CD4-positive, alpha-beta T cell (primary cell): ENCODE data around the gene LCMT1. TPM values are rescaled to one million over a fixed set of nuclear protein-coding genes. Genes with fewer than 3 reads are reported as not detected.
A peak's percentile ranks its signal among the peaks of the same experiment; 100 is the strongest.

Experiments
- ATAC-seq: fragments of 200-7000 bp; cut with Tn5 transposase; one replicate; pipeline ENCODE4 v1.10.0; 2022; ENCODE audit warnings: mild to moderate bottlenecking; ENCODE audit not compliant: poor library complexity
- CTCF ChIA-PET: fragments of 350-600 bp; sonication (Branson Sonifier 250); formaldehyde crosslinking; loops from one replicate; lab custom pipeline; 2021; ENCODE audit warnings: antibody characterized with exemption, inconsistent platforms; lab: Charles Lee
- POLR2A ChIA-PET: fragments of 350-600 bp; sonication (Branson Sonifier 250); formaldehyde crosslinking; loops from one replicate; lab custom pipeline; 2021; ENCODE audit warnings: antibody characterized with exemption, inconsistent platforms; lab: Charles Lee
- DNase-seq, 14 experiments: peaks; one replicate each; pipeline ENCODE4 v3.0.0-alpha.2; 2013 to 2020; ENCODE audit warnings: mixed read lengths in 2 of 14
- H3K27ac ChIP-seq, 2 donors: one replicate each; pipeline versions ENCODE4 v1.5.1 to v1.7.0; 2013; ENCODE audit warnings: low read length in 2 of 2, low read depth in 1 of 2, mild to moderate bottlenecking in 1 of 2
- H3K27me3 ChIP-seq, 2 experiments: 1 replicate in 1 of 2; 2 replicates in 1 of 2; pipeline versions ENCODE4 v1.6.1 to v1.7.0; 2013; ENCODE audit warnings: low read length in 2 of 2, control low read depth in 1 of 2, mild to moderate bottlenecking in 1 of 2, moderate library complexity in 1 of 2; ENCODE audit not compliant: insufficient read depth in 2 of 2, control insufficient read depth in 1 of 2
- H3K36me3 ChIP-seq: one replicate; pipeline ENCODE4 v1.6.1; 2013; ENCODE audit warnings: low read length, control low read depth; ENCODE audit not compliant: insufficient read depth
- H3K4me1 ChIP-seq: one replicate; pipeline ENCODE4 v1.6.1; 2013; ENCODE audit warnings: low read length, control low read depth; ENCODE audit not compliant: insufficient read depth
- H3K4me3 ChIP-seq: one replicate; pipeline ENCODE4 v1.5.1; 2013; ENCODE audit warnings: mild to moderate bottlenecking, low read length, moderate library complexity
- H3K9me3 ChIP-seq, 2 experiments: 1 replicate in 1 of 2; 2 replicates in 1 of 2; pipeline versions ENCODE4 v1.6.1 to v1.7.0; 2013; ENCODE audit warnings: low read length in 2 of 2, mild to moderate bottlenecking in 2 of 2, control low read depth in 1 of 2, moderate library complexity in 1 of 2; ENCODE audit not compliant: control insufficient read depth in 1 of 2, insufficient read depth in 1 of 2
- H3K27ac Mint-ChIP-seq: one replicate; pipeline ENCODE4 v1.8.0; 2020; ENCODE audit warnings: mixed read lengths
- H3K27me3 Mint-ChIP-seq: one replicate; pipeline ENCODE4 v1.8.0; 2021; ENCODE audit warnings: mixed read lengths
- H3K36me3 Mint-ChIP-seq: one replicate; pipeline ENCODE4 v1.8.0; 2021; ENCODE audit warnings: low read depth, mixed read lengths
- H3K4me1 Mint-ChIP-seq: one replicate; pipeline ENCODE4 v1.8.0; 2021; ENCODE audit warnings: low read depth, mixed read lengths
- H3K4me3 Mint-ChIP-seq: one replicate; pipeline ENCODE4 v1.8.0; 2020; ENCODE audit warnings: mild to moderate bottlenecking, mixed read lengths
- H3K9me3 Mint-ChIP-seq: one replicate; pipeline ENCODE4 v1.8.0; 2020; ENCODE audit warnings: mixed read lengths
- intact Hi-C, 2 experiments: fragments of 100-400 bp; cut with DNase I in 1 of 2; cut with micrococcal nuclease in 1 of 2; formaldehyde crosslinking; loops; one replicate each; pipeline versions ENCODE4 v1.15.1 to v1.9.0; 2023 to 2025; cut with DNase I, micrococcal nuclease
- total RNA-seq, 174 experiments: library from RNA in 2 of 174; stranded (reverse) in 2 of 174; gene quantifications; one replicate each; pipeline ENCODE4 v1.2.3 and lab custom pipeline; 2021 to 2026
- TF ChIP-seq, protein P1 (sequence below): fragments of 200-600 bp; IDR thresholded peaks from one replicate; pipeline ENCODE4 v1.8.0; 2022; ENCODE audit warnings: antibody characterized with exemption, mild to moderate bottlenecking

The LCMT1 gene
- total RNA-seq, 2 experiments from 2014 or later = 22.5 to 28.2 TPM

DNA sequence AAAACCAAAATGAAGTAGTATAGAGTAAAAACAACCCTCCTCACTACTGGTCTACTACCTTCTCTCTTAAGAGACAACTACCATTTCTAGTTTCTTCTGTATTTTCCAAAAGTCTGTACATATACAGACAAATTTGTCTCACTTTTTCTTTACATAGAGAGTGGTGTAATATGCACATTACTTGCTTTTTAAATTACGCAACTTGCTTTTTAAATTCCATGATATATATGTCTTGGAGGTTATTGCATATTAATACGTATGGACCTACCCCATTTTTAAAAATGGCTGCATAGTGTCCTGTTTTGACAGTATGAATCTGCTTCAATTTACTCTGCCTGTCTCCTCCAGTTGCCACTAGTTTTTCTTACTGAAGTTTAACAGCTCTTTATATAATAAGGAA lies 62.7 kb downstream of the LCMT1 start:
- Mint-ChIP-seq H3K36me3 (peaks cover 85% of the 10 kb centered on the region), H3K4me1 (no peaks in the 10 kb centered on the region), H3K4me3 (no peak overlapping the region), H3K27ac (no peak overlapping the region), H3K27me3 (no peaks in the 10 kb centered on the region), H3K9me3 (no peaks in the 10 kb centered on the region)
- Histone ChIP-seq H3K36me3 (peaks cover 57% of the 10 kb centered on the region), H3K27ac (no peak overlapping the region), H3K4me3 (no peak overlapping the region), H3K9me3 (no peaks in the 10 kb centered on the region), H3K4me1 (no peaks in the 10 kb centered on the region), H3K27me3 (no peaks in the 10 kb centered on the region)
- TF ChIP-seq, protein P1, sequence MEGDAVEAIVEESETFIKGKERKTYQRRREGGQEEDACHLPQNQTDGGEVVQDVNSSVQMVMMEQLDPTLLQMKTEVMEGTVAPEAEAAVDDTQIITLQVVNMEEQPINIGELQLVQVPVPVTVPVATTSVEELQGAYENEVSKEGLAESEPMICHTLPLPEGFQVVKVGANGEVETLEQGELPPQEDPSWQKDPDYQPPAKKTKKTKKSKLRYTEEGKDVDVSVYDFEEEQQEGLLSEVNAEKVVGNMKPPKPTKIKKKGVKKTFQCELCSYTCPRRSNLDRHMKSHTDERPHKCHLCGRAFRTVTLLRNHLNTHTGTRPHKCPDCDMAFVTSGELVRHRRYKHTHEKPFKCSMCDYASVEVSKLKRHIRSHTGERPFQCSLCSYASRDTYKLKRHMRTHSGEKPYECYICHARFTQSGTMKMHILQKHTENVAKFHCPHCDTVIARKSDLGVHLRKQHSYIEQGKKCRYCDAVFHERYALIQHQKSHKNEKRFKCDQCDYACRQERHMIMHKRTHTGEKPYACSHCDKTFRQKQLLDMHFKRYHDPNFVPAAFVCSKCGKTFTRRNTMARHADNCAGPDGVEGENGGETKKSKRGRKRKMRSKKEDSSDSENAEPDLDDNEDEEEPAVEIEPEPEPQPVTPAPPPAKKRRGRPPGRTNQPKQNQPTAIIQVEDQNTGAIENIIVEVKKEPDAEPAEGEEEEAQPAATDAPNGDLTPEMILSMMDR = no peak
- intact Hi-C loops = no loop called here
- no peak for DNase-seq
- POLR2A ChIA-PET = no interaction called here
- CTCF ChIA-PET = no interaction called here
- no peak for ATAC-seq

DNA sequence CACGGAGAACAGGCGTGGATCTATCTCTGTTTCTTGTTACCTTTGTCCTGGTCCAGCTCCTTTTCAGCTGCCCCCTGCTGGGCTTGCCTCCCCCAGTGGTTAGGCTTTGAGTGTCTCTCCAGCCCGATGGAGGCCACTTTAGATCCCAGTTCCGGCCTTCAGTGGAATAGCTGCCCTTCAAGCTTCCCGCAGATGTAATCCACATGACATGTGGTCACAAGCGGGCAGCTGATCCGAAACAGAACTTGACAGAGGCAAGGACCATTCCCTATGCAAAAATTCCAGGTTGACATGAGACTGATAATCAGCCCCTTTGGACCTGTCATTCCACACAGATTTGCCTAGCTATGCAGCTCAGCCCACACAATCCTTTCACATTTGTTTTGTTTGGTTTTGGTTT lies 64.6 kb downstream of the LCMT1 start:
- ATAC-seq = no peak
- Mint-ChIP-seq H3K27ac (no peak overlapping the region), H3K9me3 (no peaks in the 10 kb centered on the region), H3K4me3 (no peak overlapping the region), H3K36me3 (peaks cover 69% of the 10 kb centered on the region), H3K27me3 (no peaks in the 10 kb centered on the region), H3K4me1 (peaks cover under 1% of the 10 kb centered on the region)
- TF ChIP-seq, protein P1 = no peak
- Histone ChIP-seq H3K9me3 (no peaks in the 10 kb centered on the region), H3K27me3 (no peaks in the 10 kb centered on the region), H3K27ac (no peak overlapping the region), H3K4me1 (no peaks in the 10 kb centered on the region), H3K36me3 (peaks cover 46% of the 10 kb centered on the region), H3K4me3 (no peak overlapping the region)
- intact Hi-C loops = no loop called here
- CTCF ChIA-PET = no interaction called here
- POLR2A ChIA-PET = no interaction called here
- DNase-seq = peak in 5 of 14 experiments; percentile 1 to 29 (median 7)

DNA sequence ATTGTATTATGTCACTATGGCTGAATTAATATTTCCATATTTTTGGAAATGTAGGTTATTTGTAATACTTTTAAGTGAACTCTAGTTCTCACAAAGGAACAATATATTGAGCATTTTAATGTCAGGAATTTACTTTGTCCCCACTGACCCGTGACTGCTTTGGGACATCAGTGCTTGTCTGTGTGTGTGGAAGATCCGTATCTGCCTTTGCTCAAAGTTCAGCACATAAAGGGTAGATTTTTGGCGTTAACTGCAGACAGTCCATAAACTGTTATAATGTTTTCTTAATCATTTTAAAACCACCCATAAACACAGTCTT lies 65.9 kb downstream of the LCMT1 start:
- Mint-ChIP-seq H3K36me3 (peaks cover 56% of the 10 kb centered on the region), H3K4me1 (peaks cover 7% of the 10 kb centered on the region), H3K27me3 (no peaks in the 10 kb centered on the region), H3K27ac (no peak overlapping the region), H3K4me3 (no peak overlapping the region), H3K9me3 (no peaks in the 10 kb centered on the region)
- DNase-seq (no peak), ATAC-seq (no peak)
- no peak overlapping the region for H3K27ac ChIP-seq
- ChIA-PET CTCF (no interaction called here), POLR2A (no interaction called here)
- no peaks in the 10 kb centered on the region for H3K27me3 ChIP-seq
- TF ChIP-seq, protein P1 = no peak
- peaks cover 5% of the 10 kb centered on the region for H3K4me1 ChIP-seq
- H3K36me3 ChIP-seq = peaks cover 39% of the 10 kb centered on the region
- no peaks in the 10 kb centered on the region for H3K9me3 ChIP-seq
- no peak overlapping the region for H3K4me3 ChIP-seq
- intact Hi-C loops = no loop called here
